ENCODE results near the gene EPB41L4B. TPM values are rescaled to one million over a fixed set of nuclear protein-coding genes. Genes with fewer than 3 reads are reported as not detected.
A peak's percentile ranks its signal among the peaks of the same experiment; 100 is the strongest.

The EPB41L4B gene
- total and polyA plus RNA-seq, 2 of the 13 experiments (the other 11 are each of a cell fraction or from before 2014, with no cell fraction given) = 17.6 to 22.1 TPM

DNA sequence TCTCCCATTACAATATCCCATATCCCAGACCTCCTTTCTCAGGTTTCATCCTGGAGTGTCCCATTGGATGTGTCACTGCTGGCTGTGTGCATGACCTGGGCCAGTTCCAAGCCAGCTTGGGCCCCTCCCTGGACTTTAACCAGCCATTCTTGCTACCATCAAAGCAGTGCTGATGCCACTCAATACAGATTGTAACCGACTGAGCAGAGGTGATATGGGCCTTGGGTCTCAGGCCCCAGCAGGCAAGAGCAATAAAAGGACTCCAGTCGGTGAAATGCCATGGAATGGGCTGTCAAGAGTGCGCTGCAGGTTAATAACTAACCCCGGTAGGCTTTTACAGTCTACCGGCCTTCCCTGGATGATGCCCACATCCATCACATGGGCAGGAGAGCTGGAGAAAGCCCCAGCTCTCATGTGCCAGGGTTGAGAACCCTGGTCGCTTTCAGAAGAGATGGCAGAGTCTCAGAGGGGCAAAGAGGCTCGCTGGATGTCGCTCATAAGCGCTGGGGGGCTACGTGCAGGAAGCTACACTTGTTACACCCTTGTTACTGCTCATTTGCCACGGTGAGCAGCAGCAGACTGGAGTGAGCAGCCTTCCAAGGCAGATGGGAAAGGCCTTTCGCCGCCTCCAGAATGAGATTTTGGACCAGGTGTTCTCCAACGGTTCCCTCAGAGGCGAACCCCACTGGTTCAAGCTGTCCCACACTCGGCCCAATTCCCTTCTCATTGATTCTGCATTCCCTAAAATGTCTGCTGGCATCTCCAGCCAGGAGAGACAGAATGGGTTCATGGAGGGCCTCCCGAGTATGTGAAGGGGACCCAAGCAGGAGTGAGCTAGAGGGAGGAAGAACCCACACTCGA is 13.2 kb downstream of the EPB41L4B start (continued):
- TF ChIP-seq HNF1A (IDR thresholded peaks at IDR 0.05; ENCODE audit: low read depth) (peak; percentile 67), HNF1A (CRISPR knock-in tag; IDR thresholded peaks at IDR 0.05; ENCODE audit: borderline replicate concordance) (peak; percentile 80; the same call in 1 of the 2 replicates), ZNF281 (CRISPR knock-in tag; IDR thresholded peaks at IDR 0.05; ENCODE audit: borderline replicate concordance) (0 out of 2 replicates have a peak, but pooled peaks have one; percentile 20), ADNP (CRISPR knock-in tag; IDR thresholded peaks at IDR 0.05) (no peak), ZBTB7A (CRISPR knock-in tag; IDR thresholded peaks at IDR 0.05) (peak; percentile 41; the same call in 1 of the 2 replicates), ZNF564 (CRISPR knock-in tag; IDR thresholded peaks at IDR 0.05) (peak; percentile 41; the same call in 1 of the 2 replicates), KDM2A (CRISPR knock-in tag; IDR thresholded peaks at IDR 0.05; ENCODE audit: borderline replicate concordance, low read depth) (peak; percentile 50; the same call in 1 of the 2 replicates), ZNF782 (CRISPR knock-in tag; IDR thresholded peaks at IDR 0.05; ENCODE audit: borderline replicate concordance) (peak; percentile 42; the same call in 1 of the 2 replicates), ARID5B (CRISPR knock-in tag; IDR thresholded peaks at IDR 0.05) (peak; percentile 95), ONECUT2 (CRISPR knock-in tag; IDR thresholded peaks at IDR 0.05) (no peak; the same call in 1 of the 2 replicates), ZNF691 (CRISPR knock-in tag; IDR thresholded peaks at IDR 0.05; ENCODE audit: borderline replicate concordance, low read depth) (peak; percentile 78; the same call in 1 of the 2 replicates), SOX5 (CRISPR knock-in tag; IDR thresholded peaks at IDR 0.05; ENCODE audit: borderline replicate concordance) (peak; percentile 81; the same call in 1 of the 2 replicates), FOXO1 (CRISPR knock-in tag; IDR thresholded peaks at IDR 0.05) (peak; percentile 61; the same call in 1 of the 2 replicates), JUND (CRISPR knock-in tag; IDR thresholded peaks at IDR 0.05) (peak; percentile 55; the same call in 1 of the 2 replicates), THAP11 (CRISPR knock-in tag; IDR thresholded peaks at IDR 0.05) (peak; percentile 66), ZBTB21 (CRISPR knock-in tag; IDR thresholded peaks at IDR 0.05) (no peak), ZMYM4 (CRISPR knock-in tag; IDR thresholded peaks at IDR 0.05) (peak; percentile 76)

All from HepG2 (cell line).